Heart left ventricle (tissue), 16 donors: Measurements from ENCODE around the gene DYNC1H1. TPM values are rescaled to one million over a fixed set of nuclear protein-coding genes. Genes with fewer than 3 reads are reported as not detected.
A peak's percentile ranks its signal among the peaks of the same experiment; 100 is the strongest.

Experiments
- ATAC-seq, 4 donors: fragments of 200-7000 bp; cut with Tn5 transposase; one replicate each; pipeline ENCODE4 v1.9.1; 2020 to 2022; ENCODE audit warnings: moderate library complexity in 4 of 4, mild to moderate bottlenecking in 3 of 4, moderate number of reproducible peaks in 1 of 4
- DNase-seq, 5 donors: peaks; one replicate each; pipeline ENCODE4 v3.0.0-alpha.2; 2020
- H3K27ac ChIP-seq, 12 donors: fragments of 200-600 bp; sonication (generic) in 4 of 12; one replicate each; pipeline versions ENCODE4 v1.5.0 to v1.8.0; 2016 to 2022; ENCODE audit warnings: mild to moderate bottlenecking in 2 of 12
- H3K27me3 ChIP-seq, 9 donors: fragments of 200-600 bp; sonication (generic) in 2 of 9; one replicate each; pipeline versions ENCODE4 v1.5.1 to v1.8.0; 2016 to 2022; ENCODE audit warnings: mild to moderate bottlenecking in 3 of 9
- H3K36me3 ChIP-seq, 9 donors: fragments of 200-600 bp; sonication (generic) in 2 of 9; one replicate each; pipeline versions ENCODE4 v1.5.0 to v1.8.0; 2018 to 2022; ENCODE audit warnings: mild to moderate bottlenecking in 2 of 9
- H3K4me1 ChIP-seq, 12 donors: fragments of 200-600 bp; sonication (generic) in 4 of 12; one replicate each; pipeline versions ENCODE4 v1.5.0 to v1.8.0; 2016 to 2022; ENCODE audit warnings: mild to moderate bottlenecking in 3 of 12
- H3K4me3 ChIP-seq, 12 donors: fragments of 200-600 bp; sonication (generic) in 4 of 12; one replicate each; pipeline versions ENCODE4 v1.5.0 to v1.8.0; 2017 to 2022; ENCODE audit warnings: mild to moderate bottlenecking in 9 of 12, moderate library complexity in 4 of 12
- H3K9me3 ChIP-seq, 12 donors: fragments of 200-600 bp; sonication (generic) in 4 of 12; one replicate each; pipeline versions ENCODE4 v1.5.0 to v1.8.0; 2016 to 2022; ENCODE audit warnings: mild to moderate bottlenecking in 1 of 12
- CTCF ChIP-seq, 12 donors: fragments of 200-600 bp; sonication (generic) in 4 of 12; IDR thresholded peaks; one replicate each; pipeline versions ENCODE4 v1.5.0 to v1.8.0; 2018 to 2022; ENCODE audit warnings: antibody characterized with exemption in 12 of 12, mild to moderate bottlenecking in 5 of 12
- POLR2A ChIP-seq, 2 donors: fragments of 450-650 bp; IDR thresholded peaks; one replicate each; pipeline ENCODE4 v1.6.1; 2017; ENCODE audit warnings: antibody characterized with exemption in 2 of 2, mild to moderate bottlenecking in 2 of 2, moderate library complexity in 2 of 2
- WGBS, 4 donors: extraction: QIAGEN DNeasy Blood & Tissue Kit in 2 of 4; methylation state at CpG; one replicate each; pipeline versions ENCODE4 v1.1.5 to v1.1.7; 2013 to 2018; 5-methylcytosine and 5-hydroxymethylcytosine counted together
- intact Hi-C, 10 donors: fragments of 100-400 bp; cut with DNase I; formaldehyde crosslinking; loops; one replicate each; pipeline versions ENCODE4 v1.11.1 to v1.14.2; 2022
- polyA plus RNA-seq, 2 donors: library from polyadenylated mRNA; stranded (reverse); fragments of 200-250 nt; gene quantifications; one replicate each; pipeline ENCODE4 v1.2.3, GENCODE V29; 2013
- total RNA-seq, 9 donors: library from RNA; depleted of rRNA in 2 of 9; stranded (reverse); fragments of >200 nt in 2 of 9; fragmentation: NEBNext Ultra II Directional in 3 of 9; extraction: Animal tissue kit (Norgen Biotek cat#: 25700) in 3 of 9; gene quantifications; one replicate each; pipeline versions ENCODE4 v1.1.0 to v1.2.4, GENCODE V29; 2016 to 2023
- donor health status: ischemic (EF 13 %, LVEDD 7.1; RV severe dilation, severe dysfunction).
- donor health status: healthy with polysubstance abuse.
- donor health status: DM: no; HTN: yes; CAD: no.
- donor health status: DM: no; HTN: no; CAD: no.
- donor health status: ischemic (EF 25% LVEDD 6.9; RV normal size, moderate dysfunction).
- donor health status: ischemic (EF 25% LVEDD 5.7; RV mildly dilated, moderate dysfunction).
- donor health status: healthy.
- donor health status: DM: yes; HTN: yes; CAD: no.
- donor health status: ischemic (EF 35%, LVEDD 5.7; RV mildly dilated, moderate dysfunction).
- donor health status: nonischemic (EF 11% LVEDD 7.7; RV severe dilation, severe dysfunction).
- donor health status: DM: yes; HTN: yes; CAD: no.
- donor health status: PGD.
- donor health status: ischemic (EF 29% LVEDD 5.4; RV normal size, mild dysfunction).
- donor health status: nonischemic (EF 23%, LVEDD 6.1; RV moderate dilation, normal function).

The DYNC1H1 gene
- total and polyA plus RNA-seq, 11 donors = 164 to 942 (median 553) TPM

- Histone ChIP-seq H3K36me3 (peaks cover 2 to 57% (median 53%) of the 10 kb centered on the region in 9 donors), H3K27me3 (no peaks in the 10 kb centered on the region), H3K4me3 (peak overlapping the region in 11 of 12 donors; percentile 73 to 99 (median 94)), H3K27ac (peak overlapping the region in 6 of 12 donors; percentile 98 to 100 (median 100)), H3K4me1 (peaks cover 14 to 63% (median 44%) of the 10 kb centered on the region in 12 donors), H3K9me3 (no peaks in the 10 kb centered on the region)
- intact Hi-C loops = loop anchor here in 6 of 10 donors (5.0 to 10.0 kb wide), 7 partner anchors 52 to 232 kb away; partner anchors contain the start of genes DYNC1H1 (in 2 of the 6), ZNF839 (in 2 of the 6) and WDR20 (in 1 of the 6)
- TF ChIP-seq POLR2A (IDR thresholded peaks at IDR 0.05) = no peak
- TF ChIP-seq CTCF (IDR thresholded peaks at IDR 0.05) = no peak
- WGBS, 4 donors = 24 to 41% (median 39%) methylated on average over 8 to 10 of the region's 10 CpGs
- ATAC-seq (no peak), DNase-seq (no peak)
Measured at GRCh38 chr14:102085488-102085887, 121.1 kb downstream of the DYNC1H1 start.

GRCh38 chr14:102085948-102086708, 121.8 kb downstream of the DYNC1H1 start:
- Histone ChIP-seq H3K4me3 (peak overlapping the region; percentile 73 to 99 (median 92)), H3K27me3 (no peaks in the 10 kb centered on the region), H3K4me1 (peaks cover 14 to 63% (median 43%) of the 10 kb centered on the region in 12 donors), H3K27ac (peak overlapping the region; percentile 98 to 100 (median 100)), H3K9me3 (no peaks in the 10 kb centered on the region), H3K36me3 (peaks cover 2 to 50% (median 47%) of the 10 kb centered on the region in 9 donors)
- intact Hi-C loops = loop anchor here in 6 of 10 donors (5.0 to 10.0 kb wide), 7 partner anchors 51 to 231 kb away; partner anchors contain the start of genes DYNC1H1 (in 2 of the 6), ZNF839 (in 2 of the 6) and WDR20 (in 1 of the 6)
- DNase-seq (peak in 4 of 5 donors; percentile 58 to 70 (median 68)), ATAC-seq (peak in 3 of 4 donors; percentile 13 to 39 (median 27))
- no peak for TF ChIP-seq CTCF (IDR thresholded peaks at IDR 0.05)
- no peak for TF ChIP-seq POLR2A (IDR thresholded peaks at IDR 0.05)
- 2 to 7% (median 2%) methylated on average over 8 to 49 of the region's 49 CpGs for WGBS, 4 donors

GRCh38 chr14:102086709-102086971, 122.3 kb downstream of the DYNC1H1 start:
- Histone ChIP-seq H3K4me3 (peak overlapping the region; percentile 73 to 99 (median 92)), H3K27me3 (no peaks in the 10 kb centered on the region), H3K9me3 (no peaks in the 10 kb centered on the region), H3K4me1 (peaks cover 14 to 58% (median 41%) of the 10 kb centered on the region in 12 donors), H3K27ac (peak overlapping the region; percentile 98 to 100 (median 100)), H3K36me3 (peaks cover 2 to 45% (median 42%) of the 10 kb centered on the region in 9 donors)
- no peak for TF ChIP-seq POLR2A (IDR thresholded peaks at IDR 0.05)
- no peak for TF ChIP-seq CTCF (IDR thresholded peaks at IDR 0.05)
- intact Hi-C loops = loop anchor here in 6 of 10 donors (5.0 to 10.0 kb wide), 7 partner anchors 51 to 231 kb away; partner anchors contain the start of genes DYNC1H1 (in 2 of the 6), ZNF839 (in 2 of the 6) and WDR20 (in 1 of the 6)
- peak in 1 of 4 donors; percentile 15 for ATAC-seq
- WGBS, 4 donors = 0 to 1% (median 1%) methylated on average over 1 to 32 of the region's 32 CpGs
- DNase-seq = no peak
